MM.1S (cell line): Measurements from ENCODE around the gene GARIN5A.

Experiments
- DNase-seq: peaks from one replicate; pipeline ENCODE4 v3.0.0-alpha.2; 2015
- H2AFZ ChIP-seq: fragments of 300-600 bp; sonication (generic); 2 replicates; pipeline ENCODE4 v1.6.0; 2016; ENCODE audit warnings: antibody characterized with exemption, low read length
- H3F3A ChIP-seq: fragments of 300-600 bp; sonication (generic); 2 replicates; pipeline ENCODE4 v1.6.1; 2016; ENCODE audit warnings: mild to moderate bottlenecking, antibody characterized with exemption, low read length, moderate library complexity, mixed read lengths; ENCODE audit not compliant: insufficient read depth
- H3K27ac ChIP-seq: fragments of 300-600 bp; sonication (generic); 2 replicates; pipeline ENCODE4 v1.5.1; 2016; ENCODE audit warnings: mild to moderate bottlenecking, low read length
- H3K27me3 ChIP-seq: fragments of 300-600 bp; sonication (generic); replicated peaks from 2 replicates; pipeline ENCODE4 v1.6.0; 2016; ENCODE audit warnings: low read length; ENCODE audit not compliant: insufficient read depth
- H3K36me3 ChIP-seq: fragments of 300-600 bp; sonication (generic); replicated peaks from 2 replicates; pipeline ENCODE4 v1.6.1; 2016; ENCODE audit warnings: mild to moderate bottlenecking, low read length, mixed read lengths; ENCODE audit not compliant: insufficient read depth
- H3K4me1 ChIP-seq: fragments of 300-600 bp; sonication (generic); 2 replicates; pipeline ENCODE4 v1.6.1; 2016; ENCODE audit warnings: low read length, mixed read lengths
- H3K4me2 ChIP-seq: fragments of 300-600 bp; sonication (generic); 2 replicates; pipeline ENCODE4 v1.6.0; 2016; ENCODE audit warnings: low read depth, low read length
- H3K4me3 ChIP-seq: fragments of 300-600 bp; sonication (generic); 2 replicates; pipeline ENCODE4 v1.5.1; 2016; ENCODE audit warnings: low read length, mixed read lengths
- H3K79me2 ChIP-seq: fragments of 300-600 bp; sonication (generic); 2 replicates; pipeline ENCODE4 v1.6.1; 2016; ENCODE audit warnings: mixed run types, low read length, mixed read lengths
- H3K9ac ChIP-seq: fragments of 300-600 bp; sonication (generic); 2 replicates; pipeline ENCODE4 v1.6.1; 2016; ENCODE audit warnings: low read length, mixed read lengths
- H3K9me2 ChIP-seq: fragments of 300-600 bp; sonication (generic); replicated peaks from 2 replicates; pipeline ENCODE4 v1.6.1; 2016; ENCODE audit warnings: mild to moderate bottlenecking, low read length, mixed read lengths; ENCODE audit not compliant: insufficient read depth
- H3K9me3 ChIP-seq: fragments of 300-600 bp; sonication (generic); replicated peaks from 2 replicates; pipeline ENCODE4 v1.6.1; 2016; ENCODE audit warnings: mild to moderate bottlenecking, low read length, mixed read lengths; ENCODE audit not compliant: insufficient read depth
- H4K20me1 ChIP-seq: fragments of 300-600 bp; sonication (generic); 2 replicates; pipeline ENCODE4 v1.6.1; 2016; ENCODE audit warnings: mild to moderate bottlenecking, low read length, moderate library complexity, mixed read lengths; ENCODE audit not compliant: insufficient read depth
- CTCF ChIP-seq: fragments of 300-600 bp; sonication (generic); IDR thresholded peaks from 2 replicates; pipeline ENCODE4 v1.5.1; 2016; ENCODE audit warnings: antibody characterized with exemption, low read length, mixed read lengths
- EZH2 ChIP-seq: fragments of 300-600 bp; sonication (generic); optimal IDR thresholded peaks from 2 replicates; pipeline ENCODE3; 2017; ENCODE audit warnings: low read depth, mild to moderate bottlenecking, antibody characterized with exemption, low read length, mixed read lengths
- EZH2phosphoT487 ChIP-seq: fragments of 300-600 bp; sonication (generic); IDR thresholded peaks from 2 replicates; pipeline ENCODE4 v1.6.1; 2018; ENCODE audit warnings: antibody characterized with exemption, low read length

The GARIN5A gene

GRCh38 chr19:50425581-50425980, 51.1 kb downstream of the GARIN5A start:
- H4K20me1 ChIP-seq, result no peaks in the 10 kb centered on the region
- no peak overlapping the region for H3K4me2 ChIP-seq
- H3F3A ChIP-seq, result no peaks in the 10 kb centered on the region
- no peaks in the 10 kb centered on the region for H3K36me3 ChIP-seq
- peaks cover 9% of the 10 kb centered on the region; the same call in 1 of the 2 replicates for H3K4me1 ChIP-seq
- H3K9me2 ChIP-seq, result no peaks in the 10 kb centered on the region
- H3K27me3 ChIP-seq, result peaks cover 28% of the 10 kb centered on the region
- DNase-seq, result no peak
- H3K9me3 ChIP-seq, result no peaks in the 10 kb centered on the region
- H3K9ac ChIP-seq, result no peak overlapping the region
- H3K79me2 ChIP-seq, result no peaks in the 10 kb centered on the region
- H3K27ac ChIP-seq, result no peak overlapping the region
- H2AFZ ChIP-seq, result no peak overlapping the region
- no peak for TF ChIP-seq CTCF
- TF ChIP-seq EZH2, result no peak
- TF ChIP-seq EZH2phosphoT487, result no peak
- no peak overlapping the region for H3K4me3 ChIP-seq

GRCh38 chr19:50423279-50424113, 53.2 kb downstream of the GARIN5A start:
- H3K4me1 ChIP-seq, result peaks cover 22% of the 10 kb centered on the region
- no peaks in the 10 kb centered on the region for H3K79me2 ChIP-seq
- H3K9me3 ChIP-seq, result no peaks in the 10 kb centered on the region
- H3F3A ChIP-seq, result no peaks in the 10 kb centered on the region
- H4K20me1 ChIP-seq, result no peaks in the 10 kb centered on the region
- no peak overlapping the region for H3K4me3 ChIP-seq
- no peak for DNase-seq
- no peaks in the 10 kb centered on the region for H3K9me2 ChIP-seq
- H3K27ac ChIP-seq, result no peak overlapping the region
- H2AFZ ChIP-seq, result no peak overlapping the region
- H3K27me3 ChIP-seq, result peaks cover 18% of the 10 kb centered on the region
- H3K4me2 ChIP-seq, result no peak overlapping the region
- no peak overlapping the region for H3K9ac ChIP-seq
- TF ChIP-seq EZH2, result no peak
- no peak for TF ChIP-seq CTCF
- no peak for TF ChIP-seq EZH2phosphoT487
- no peaks in the 10 kb centered on the region for H3K36me3 ChIP-seq

- H3K9me3 ChIP-seq, result no peaks in the 10 kb centered on the region
- no peak overlapping the region for H3K9ac ChIP-seq
- H3K4me3 ChIP-seq, result no peak overlapping the region
- peaks cover 17% of the 10 kb centered on the region for H3K4me1 ChIP-seq
- no peak for TF ChIP-seq EZH2phosphoT487
- H3K27me3 ChIP-seq, result peaks cover 13% of the 10 kb centered on the region
- DNase-seq, result no peak
- no peak overlapping the region for H3K27ac ChIP-seq
- no peaks in the 10 kb centered on the region for H4K20me1 ChIP-seq
- no peak overlapping the region for H3K4me2 ChIP-seq
- no peaks in the 10 kb centered on the region for H3K79me2 ChIP-seq
- no peaks in the 10 kb centered on the region for H3F3A ChIP-seq
- no peaks in the 10 kb centered on the region for H3K9me2 ChIP-seq
- H2AFZ ChIP-seq, result no peak overlapping the region
- no peaks in the 10 kb centered on the region for H3K36me3 ChIP-seq
These were observed 54.0 kb downstream of the GARIN5A start for GRCh38 chr19:50422397-50423278.
